GM12874 (cell line): ENCODE measurements around the gene GALNT7.

Experiments used
- TF ChIP-seq, protein P1 (sequence below): IDR thresholded peaks from 2 replicates; pipeline ENCODE4 v1.5.1; 2011; ENCODE audit warnings: low read depth, mild to moderate bottlenecking, control low read depth, low read length, moderate library complexity; ENCODE audit not compliant: insufficient read depth

GALNT7 gene

DNA sequence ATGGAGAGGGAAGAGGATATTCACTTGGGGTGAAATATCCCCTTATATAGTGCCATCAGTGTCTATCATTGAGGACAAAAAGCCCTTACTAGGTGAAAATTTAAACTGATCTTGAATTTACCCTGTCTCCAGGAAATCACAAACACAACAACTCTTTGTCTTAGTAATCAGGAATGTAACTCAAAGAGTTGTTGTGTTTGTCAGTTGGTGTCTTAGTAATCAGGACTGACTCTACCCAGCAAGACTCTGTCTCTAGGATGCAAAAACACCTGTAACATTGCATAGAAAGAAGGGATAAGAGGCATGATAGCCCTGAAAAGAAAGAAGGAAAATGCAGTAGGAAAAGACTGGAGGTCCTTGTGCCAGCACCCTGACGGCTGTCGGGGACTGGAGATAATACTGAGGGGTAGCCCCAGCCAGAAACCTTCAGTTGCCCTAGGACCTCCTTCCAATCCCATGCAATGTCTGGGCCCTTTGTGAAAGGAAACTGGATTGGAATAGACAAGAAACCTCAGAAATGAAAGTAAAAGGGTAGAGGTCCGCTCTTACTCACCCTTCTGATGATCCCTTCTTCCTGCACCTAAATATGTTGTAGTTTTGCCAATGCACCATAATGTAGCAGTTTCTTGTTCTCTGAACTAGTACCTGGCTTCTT lies 120.2 kb downstream of the GALNT7 start:
- TF ChIP-seq, protein P1, sequence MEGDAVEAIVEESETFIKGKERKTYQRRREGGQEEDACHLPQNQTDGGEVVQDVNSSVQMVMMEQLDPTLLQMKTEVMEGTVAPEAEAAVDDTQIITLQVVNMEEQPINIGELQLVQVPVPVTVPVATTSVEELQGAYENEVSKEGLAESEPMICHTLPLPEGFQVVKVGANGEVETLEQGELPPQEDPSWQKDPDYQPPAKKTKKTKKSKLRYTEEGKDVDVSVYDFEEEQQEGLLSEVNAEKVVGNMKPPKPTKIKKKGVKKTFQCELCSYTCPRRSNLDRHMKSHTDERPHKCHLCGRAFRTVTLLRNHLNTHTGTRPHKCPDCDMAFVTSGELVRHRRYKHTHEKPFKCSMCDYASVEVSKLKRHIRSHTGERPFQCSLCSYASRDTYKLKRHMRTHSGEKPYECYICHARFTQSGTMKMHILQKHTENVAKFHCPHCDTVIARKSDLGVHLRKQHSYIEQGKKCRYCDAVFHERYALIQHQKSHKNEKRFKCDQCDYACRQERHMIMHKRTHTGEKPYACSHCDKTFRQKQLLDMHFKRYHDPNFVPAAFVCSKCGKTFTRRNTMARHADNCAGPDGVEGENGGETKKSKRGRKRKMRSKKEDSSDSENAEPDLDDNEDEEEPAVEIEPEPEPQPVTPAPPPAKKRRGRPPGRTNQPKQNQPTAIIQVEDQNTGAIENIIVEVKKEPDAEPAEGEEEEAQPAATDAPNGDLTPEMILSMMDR = no peak

DNA sequence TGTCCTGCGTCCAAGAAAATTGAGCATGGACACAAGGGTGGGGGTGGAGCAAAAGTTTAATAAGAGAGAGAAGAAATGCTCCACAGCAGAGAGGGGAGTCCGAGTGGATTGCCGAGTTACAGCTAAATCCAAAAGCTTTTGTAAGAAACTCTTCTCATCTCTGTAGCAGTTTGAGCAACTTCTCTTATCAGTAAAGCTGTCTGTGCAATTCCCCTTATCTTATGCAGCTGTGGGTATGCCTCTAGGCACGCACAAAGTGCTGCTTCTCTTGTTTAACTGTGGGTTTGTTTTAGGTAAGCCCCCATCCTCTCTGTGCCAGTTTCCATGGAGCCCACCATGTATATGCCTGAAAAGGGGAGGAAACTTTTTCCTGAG lies 120.7 kb downstream of the GALNT7 start:
- TF ChIP-seq, protein P1 = no peak

DNA sequence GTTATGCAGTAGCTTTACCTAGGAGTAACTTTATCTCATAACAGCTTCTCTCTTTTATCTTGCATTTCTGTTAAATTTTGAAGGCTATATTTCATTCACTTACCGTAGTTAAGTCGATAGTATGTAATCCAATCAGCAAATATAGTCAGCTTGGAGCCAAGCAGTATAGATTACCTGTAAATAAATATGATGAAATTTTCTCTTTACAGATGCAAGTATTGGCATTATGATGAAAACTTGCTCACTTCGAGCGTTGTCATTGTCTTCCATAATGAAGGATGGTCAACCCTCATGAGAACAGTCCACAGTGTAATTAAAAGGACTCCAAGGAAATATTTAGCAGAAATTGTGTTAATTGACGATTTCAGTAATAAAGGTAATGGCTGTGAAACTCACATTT lies 123.3 kb downstream of the GALNT7 start:
- TF ChIP-seq, protein P1 = no peak

GRCh38 chr4:173293663-173294062 lies 125.1 kb downstream of the GALNT7 start:
- TF ChIP-seq, protein P1 = no peak

GRCh38 chr4:173294444-173294843 lies 125.8 kb downstream of the GALNT7 start:
- TF ChIP-seq, protein P1 = no peak

- TF ChIP-seq, protein P1 = peak; percentile 42; the same call in 1 of the 2 replicates
These were observed 133.0 kb downstream of the GALNT7 start for GRCh38 chr4:173301518-173302201.

- TF ChIP-seq, protein P1 = no peak
These were observed 139.2 kb downstream of the GALNT7 start for GRCh38 chr4:173307778-173308177.
